Lower lobe of right lung (tissue), 2 donors: ENCODE results near the gene CCDC175. TPM values are rescaled to one million over a fixed set of nuclear protein-coding genes. Genes with fewer than 3 reads are reported as not detected.

ENCODE experiments used
- ATAC-seq, 2 donors: fragments of 200-7000 bp; cut with Tn5 transposase; one replicate each; pipeline ENCODE4 v1.9.1; 2020 to 2022; ENCODE audit warnings: mild to moderate bottlenecking in 2 of 2, moderate library complexity in 2 of 2
- DNase-seq: peaks from one replicate; pipeline ENCODE4 v3.0.0-alpha.2; 2020
- H3K27ac ChIP-seq: fragments of 200-600 bp; one replicate; pipeline ENCODE4 v1.8.0; 2022
- H3K27me3 ChIP-seq: fragments of 200-600 bp; one replicate; pipeline ENCODE4 v1.8.0; 2022; ENCODE audit warnings: low read depth
- H3K36me3 ChIP-seq: fragments of 200-600 bp; one replicate; pipeline ENCODE4 v1.8.0; 2022; ENCODE audit warnings: mild to moderate bottlenecking
- H3K4me1 ChIP-seq: fragments of 200-600 bp; one replicate; pipeline ENCODE4 v1.8.0; 2022
- H3K4me3 ChIP-seq: fragments of 200-600 bp; one replicate; pipeline ENCODE4 v1.8.0; 2022; ENCODE audit warnings: mild to moderate bottlenecking
- H3K9me3 ChIP-seq: fragments of 200-600 bp; one replicate; pipeline ENCODE4 v1.8.0; 2022
- intact Hi-C: fragments of 100-400 bp; cut with DNase I; formaldehyde crosslinking; loops from one replicate; pipeline ENCODE4 v1.11.0; 2022
- total RNA-seq: library from RNA; stranded (reverse); fragmentation: NEBNext Ultra II Directional; extraction: Animal tissue kit (Norgen Biotek cat#: 25700); gene quantifications from one replicate; pipeline ENCODE4 v1.2.1, GENCODE V29; 2021
- TF ChIP-seq, protein P1 (sequence below): fragments of 200-600 bp; IDR thresholded peaks from one replicate; pipeline ENCODE4 v1.8.0; 2022; ENCODE audit warnings: antibody characterized with exemption, mild to moderate bottlenecking
- donor health status: DM: no; HTN: yes; CAD: no; lungs with severe emphysema.

CCDC175 gene
- total RNA-seq, 1 donor from 2014 or later: 1.0 TPM

- ATAC-seq (no peak), DNase-seq (no peak)
- Histone ChIP-seq H3K9me3 (no peaks in the 10 kb centered on the region), H3K27ac (no peak overlapping the region), H3K4me3 (no peak overlapping the region), H3K4me1 (no peaks in the 10 kb centered on the region), H3K36me3 (no peaks in the 10 kb centered on the region), H3K27me3 (no peaks in the 10 kb centered on the region)
- intact Hi-C loops: no loop called here
- TF ChIP-seq, protein P1, sequence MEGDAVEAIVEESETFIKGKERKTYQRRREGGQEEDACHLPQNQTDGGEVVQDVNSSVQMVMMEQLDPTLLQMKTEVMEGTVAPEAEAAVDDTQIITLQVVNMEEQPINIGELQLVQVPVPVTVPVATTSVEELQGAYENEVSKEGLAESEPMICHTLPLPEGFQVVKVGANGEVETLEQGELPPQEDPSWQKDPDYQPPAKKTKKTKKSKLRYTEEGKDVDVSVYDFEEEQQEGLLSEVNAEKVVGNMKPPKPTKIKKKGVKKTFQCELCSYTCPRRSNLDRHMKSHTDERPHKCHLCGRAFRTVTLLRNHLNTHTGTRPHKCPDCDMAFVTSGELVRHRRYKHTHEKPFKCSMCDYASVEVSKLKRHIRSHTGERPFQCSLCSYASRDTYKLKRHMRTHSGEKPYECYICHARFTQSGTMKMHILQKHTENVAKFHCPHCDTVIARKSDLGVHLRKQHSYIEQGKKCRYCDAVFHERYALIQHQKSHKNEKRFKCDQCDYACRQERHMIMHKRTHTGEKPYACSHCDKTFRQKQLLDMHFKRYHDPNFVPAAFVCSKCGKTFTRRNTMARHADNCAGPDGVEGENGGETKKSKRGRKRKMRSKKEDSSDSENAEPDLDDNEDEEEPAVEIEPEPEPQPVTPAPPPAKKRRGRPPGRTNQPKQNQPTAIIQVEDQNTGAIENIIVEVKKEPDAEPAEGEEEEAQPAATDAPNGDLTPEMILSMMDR: no peak
Observed at GRCh38 chr14:59530349-59530748, 46.3 kb downstream of the CCDC175 start.

GRCh38 chr14:59529189-59529588, 47.4 kb downstream of the CCDC175 start:
- Histone ChIP-seq H3K27me3 (no peaks in the 10 kb centered on the region), H3K27ac (no peak overlapping the region), H3K9me3 (no peaks in the 10 kb centered on the region), H3K4me1 (no peaks in the 10 kb centered on the region), H3K4me3 (no peak overlapping the region), H3K36me3 (no peaks in the 10 kb centered on the region)
- no peak for DNase-seq
- no peak for ATAC-seq
- TF ChIP-seq, protein P1: no peak
- intact Hi-C loops: no loop called here

DNA sequence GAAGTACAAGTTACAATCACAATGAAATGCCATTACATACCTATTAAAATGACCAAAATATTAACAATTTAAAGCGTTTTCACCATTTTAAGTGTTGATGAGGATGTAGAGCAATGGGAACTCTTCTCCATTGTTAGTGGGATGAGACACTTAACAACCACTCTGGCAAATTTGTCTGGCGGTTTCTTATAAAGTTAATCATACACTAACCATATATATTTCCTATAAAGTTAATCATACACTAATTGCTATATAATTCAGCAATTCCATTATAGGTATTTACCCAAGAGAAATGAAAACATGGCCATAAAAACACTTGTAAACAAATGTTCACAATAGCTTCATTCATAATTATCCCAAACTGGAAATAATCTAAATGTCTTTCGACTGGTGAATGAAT, 56.4 kb downstream of the CCDC175 start:
- no peak for ATAC-seq
- DNase-seq: no peak
- Histone ChIP-seq H3K27me3 (no peaks in the 10 kb centered on the region), H3K4me1 (no peaks in the 10 kb centered on the region), H3K27ac (no peak overlapping the region), H3K4me3 (no peak overlapping the region), H3K36me3 (no peaks in the 10 kb centered on the region), H3K9me3 (no peaks in the 10 kb centered on the region)
- intact Hi-C loops: no loop called here
- TF ChIP-seq, protein P1: no peak

- Histone ChIP-seq H3K27me3 (no peaks in the 10 kb centered on the region), H3K4me3 (no peak overlapping the region), H3K36me3 (no peaks in the 10 kb centered on the region), H3K4me1 (no peaks in the 10 kb centered on the region), H3K27ac (no peak overlapping the region), H3K9me3 (no peaks in the 10 kb centered on the region)
- TF ChIP-seq, protein P1: peak; percentile 27
- DNase-seq (no peak), ATAC-seq (no peak)
- intact Hi-C loops: no loop called here
Observed at GRCh38 chr14:59511916-59512575, 64.6 kb downstream of the CCDC175 start.

DNA sequence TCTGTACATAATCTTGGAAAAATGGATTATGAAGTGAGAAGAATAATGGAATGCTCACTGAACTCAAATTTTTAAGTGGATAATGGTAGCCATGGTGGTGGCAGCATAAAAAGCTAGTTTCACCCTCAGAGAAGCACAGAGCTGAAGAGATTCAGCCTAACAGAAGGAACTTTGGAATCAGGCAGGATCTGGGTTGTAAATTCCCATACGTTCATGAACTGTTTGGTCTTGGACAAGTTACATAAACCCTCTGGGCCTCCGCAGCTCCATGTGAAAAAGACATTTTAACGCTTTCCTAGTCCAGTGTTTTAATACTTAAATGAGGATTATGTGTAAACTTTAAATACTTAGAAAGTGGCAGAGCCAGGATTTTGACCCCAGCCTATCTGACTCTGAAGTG, 65.6 kb downstream of the CCDC175 start:
- Histone ChIP-seq H3K4me3 (no peak overlapping the region), H3K27ac (no peak overlapping the region), H3K9me3 (no peaks in the 10 kb centered on the region), H3K27me3 (no peaks in the 10 kb centered on the region), H3K36me3 (no peaks in the 10 kb centered on the region), H3K4me1 (no peaks in the 10 kb centered on the region)
- intact Hi-C loops: no loop called here
- DNase-seq: no peak
- ATAC-seq: no peak
- TF ChIP-seq, protein P1: no peak
